Smooth muscle cell (in vitro differentiated cells): Measurements from ENCODE around the gene DCLRE1B. TPM values are rescaled to one million over a fixed set of nuclear protein-coding genes. Genes with fewer than 3 reads are reported as not detected.
A peak's percentile ranks its signal among the peaks of the same experiment; 100 is the strongest.

Source experiments
- DNase-seq: peaks from one replicate; lab custom pipeline; 2025; ENCODE audit not compliant: unreplicated experiment; lab: John Stamatoyannopoulos, UW
- H2AFZ ChIP-seq: fragments of 200-600 bp; sonication (generic); 2 replicates; pipeline ENCODE4 v1.6.0; 2016; ENCODE audit warnings: antibody characterized with exemption, low read depth, mild to moderate bottlenecking
- H3F3A ChIP-seq: fragments of 200-600 bp; sonication (generic); 2 replicates; pipeline ENCODE4 v1.6.0; 2017; ENCODE audit warnings: antibody characterized with exemption, low read depth
- H3K27ac ChIP-seq: fragments of 200-600 bp; sonication (generic); 2 replicates; pipeline ENCODE4 v1.5.1; 2016; ENCODE audit warnings: low read depth, mild to moderate bottlenecking
- H3K27me3 ChIP-seq: fragments of 200-600 bp; sonication (generic); 2 replicates; pipeline ENCODE4 v1.6.1; 2016; ENCODE audit warnings: low read depth, mild to moderate bottlenecking
- H3K36me3 ChIP-seq: fragments of 200-600 bp; sonication (generic); 2 replicates; pipeline ENCODE4 v1.5.1; 2016; ENCODE audit warnings: low read depth
- H3K4me1 ChIP-seq: fragments of 200-600 bp; sonication (generic); 2 replicates; pipeline ENCODE4 v1.5.1; 2016; ENCODE audit warnings: low read depth
- H3K4me2 ChIP-seq: fragments of 200-600 bp; sonication (generic); 2 replicates; pipeline ENCODE4 v1.6.0; 2016; ENCODE audit warnings: mild to moderate bottlenecking
- H3K4me3 ChIP-seq: fragments of 200-600 bp; sonication (generic); 2 replicates; pipeline ENCODE4 v1.5.1; 2016; ENCODE audit warnings: mild to moderate bottlenecking
- H3K79me2 ChIP-seq: fragments of 200-600 bp; sonication (generic); 2 replicates; pipeline ENCODE4 v1.6.0; 2016; ENCODE audit warnings: low read depth, mild to moderate bottlenecking
- H3K9ac ChIP-seq: fragments of 200-600 bp; sonication (generic); 2 replicates; pipeline ENCODE4 v1.6.0; 2016; ENCODE audit warnings: low read depth
- H3K9me3 ChIP-seq: fragments of 200-600 bp; sonication (generic); replicated peaks from 2 replicates; pipeline ENCODE4 v1.5.1; 2016; ENCODE audit warnings: low read depth
- H4K20me1 ChIP-seq: fragments of 200-600 bp; sonication (generic); 2 replicates; pipeline ENCODE4 v1.6.0; 2016; ENCODE audit warnings: low read depth
- CTCF ChIP-seq: fragments of 200-600 bp; sonication (generic); IDR thresholded peaks from 2 replicates; pipeline ENCODE4 v1.5.1; 2017; ENCODE audit warnings: borderline replicate concordance, mild to moderate bottlenecking, antibody characterized with exemption; ENCODE audit not compliant: insufficient read depth, poor library complexity, severe bottlenecking
- WGBS: methylation state at CpG from one replicate; pipeline ENCODE4 v1.1.7; 2016; ENCODE audit warnings: low lambda C conversion rate; 5-methylcytosine and 5-hydroxymethylcytosine counted together
- polyA plus RNA-seq: library from polyadenylated mRNA; unstranded; fragments of >200 nt; fragmentation: Nextera tagmentation; extraction: Ambion mirVana; gene quantifications from 2 replicates; pipeline ENCODE4 v1.2.1, GENCODE V29; 2016
- total RNA-seq: library from RNA; depleted of rRNA; stranded (reverse); fragments of >200 nt; gene quantifications from 2 replicates; pipeline ENCODE4 v1.2.3, GENCODE V29; 2014

Gene DCLRE1B
- total and polyA plus RNA-seq, 2 experiments from 2014 or later, result 5.9 to 11.0 TPM

GRCh38 chr1:113860891-113861290 lies 44.2 kb upstream of the DCLRE1B start:
- Histone ChIP-seq H3K36me3 (no peaks in the 10 kb centered on the region), H3K9ac (peak overlapping the region; percentile 68), H3K4me1 (peaks cover 5% of the 10 kb centered on the region), H3K9me3 (no peaks in the 10 kb centered on the region), H3K4me3 (no peak overlapping the region), H3F3A (no peaks in the 10 kb centered on the region), H3K27me3 (no peaks in the 10 kb centered on the region), H3K4me2 (peak overlapping the region; percentile 33), H2AFZ (peak overlapping the region; percentile 13), H3K79me2 (no peaks in the 10 kb centered on the region), H4K20me1 (no peaks in the 10 kb centered on the region), H3K27ac (peak overlapping the region; percentile 82)
- WGBS, result 55% methylated on average over 3 of the region's 3 CpGs
- no peak for DNase-seq
- TF ChIP-seq CTCF, result no peak

- TF ChIP-seq CTCF, result no peak
- Histone ChIP-seq H3F3A (no peaks in the 10 kb centered on the region), H3K27me3 (no peaks in the 10 kb centered on the region), H3K4me3 (no peak overlapping the region), H3K9me3 (no peaks in the 10 kb centered on the region), H3K79me2 (no peaks in the 10 kb centered on the region), H3K4me2 (no peak overlapping the region), H4K20me1 (no peaks in the 10 kb centered on the region), H3K27ac (no peak overlapping the region), H2AFZ (no peak overlapping the region), H3K9ac (peak overlapping the region; percentile 17), H3K4me1 (peaks cover 5% of the 10 kb centered on the region), H3K36me3 (no peaks in the 10 kb centered on the region)
- no peak for DNase-seq
- WGBS, result 98% methylated on average over 5 of the region's 5 CpGs
Measured at GRCh38 chr1:113861641-113862040, 43.5 kb upstream of the DCLRE1B start.

GRCh38 chr1:113868387-113869083 lies 36.6 kb upstream of the DCLRE1B start:
- no peak overlapping the region for H2AFZ ChIP-seq

More at GRCh38 chr1:113868387-113869083, 36.6 kb upstream of the DCLRE1B start:
- no peaks in the 10 kb centered on the region for H3K4me1 ChIP-seq
- H3K4me3 ChIP-seq, result no peak overlapping the region
- H3K4me2 ChIP-seq, result no peak overlapping the region
- no peaks in the 10 kb centered on the region for H4K20me1 ChIP-seq
- no peaks in the 10 kb centered on the region for H3K9me3 ChIP-seq
- TF ChIP-seq CTCF, result no peak
- no peaks in the 10 kb centered on the region for H3K36me3 ChIP-seq
- H3K9ac ChIP-seq, result no peak overlapping the region
- no peaks in the 10 kb centered on the region for H3K79me2 ChIP-seq
- no peaks in the 10 kb centered on the region for H3F3A ChIP-seq
- DNase-seq, result no peak
- H3K27ac ChIP-seq, result no peak overlapping the region
- no peaks in the 10 kb centered on the region for H3K27me3 ChIP-seq
- 94% methylated on average over 4 of the region's 4 CpGs for WGBS
